ENCODE measurements around the gene HS3ST3B1. TPM values are rescaled to one million over a fixed set of nuclear protein-coding genes. Genes with fewer than 3 reads are reported as not detected.
A peak's percentile ranks its signal among the peaks of the same experiment; 100 is the strongest.

HS3ST3B1 gene
- total RNA-seq, 1 experiment from 2014 or later = 44.8 TPM

DNA sequence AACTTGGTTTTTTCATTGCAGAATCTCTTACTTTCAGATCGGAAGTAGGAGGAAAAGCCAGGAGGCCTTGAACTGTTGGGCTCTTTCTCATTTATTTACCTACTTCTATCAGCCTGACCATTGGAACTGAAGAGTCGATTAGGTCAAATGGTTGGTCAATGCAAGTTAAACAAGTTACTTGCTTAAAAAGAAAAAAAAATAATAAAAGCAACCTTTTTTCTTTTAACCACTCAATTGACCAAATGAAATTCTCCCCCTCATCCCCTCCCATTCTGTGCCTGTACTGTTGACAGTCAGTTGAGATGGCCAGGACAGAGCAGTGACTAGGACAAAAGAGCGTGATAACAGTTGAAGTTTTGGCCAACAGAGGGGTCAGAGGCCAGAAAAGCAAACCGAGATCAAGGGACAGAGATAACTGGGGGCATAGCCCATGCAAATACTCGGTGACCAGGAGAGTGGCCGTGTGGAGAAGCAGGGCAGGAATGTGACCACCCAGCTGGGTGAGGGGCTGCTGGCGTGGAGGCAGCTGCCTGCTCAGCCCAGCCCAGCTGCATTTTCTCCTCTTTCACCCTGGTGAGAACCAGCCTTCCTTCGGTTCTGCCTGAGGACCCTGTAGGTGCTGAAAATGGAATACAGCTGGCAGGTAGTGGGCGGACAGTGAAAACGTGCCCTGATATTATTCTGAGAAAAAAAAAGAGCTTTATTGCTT lies 72.2 kb downstream of the HS3ST3B1 start:
- peak overlapping the region; percentile 45 for H3K27ac ChIP-seq
- peaks cover 5% of the 10 kb centered on the region for H3K9me3 ChIP-seq (replicated peaks)
- H3K4me1 ChIP-seq = peaks cover 24% of the 10 kb centered on the region
- H3K4me3 ChIP-seq = peak overlapping the region; percentile 2; the same call in 1 of the 2 replicates
- H3K36me3 ChIP-seq = no peaks in the 10 kb centered on the region
- no peaks in the 10 kb centered on the region for H3K27me3 ChIP-seq
- DNase-seq = peak; percentile 36 to 39

GRCh38 chr17:14373614-14374259 lies 72.9 kb downstream of the HS3ST3B1 start:
- H3K27me3 ChIP-seq = no peaks in the 10 kb centered on the region
- H3K4me1 ChIP-seq = peaks cover 24% of the 10 kb centered on the region
- no peaks in the 10 kb centered on the region for H3K36me3 ChIP-seq
- H3K27ac ChIP-seq = peak overlapping the region; percentile 45
- peak overlapping the region; percentile 2; the same call in 1 of the 2 replicates for H3K4me3 ChIP-seq
- DNase-seq = peak; percentile 78 to 82
- H3K9me3 ChIP-seq (replicated peaks) = peaks cover 5% of the 10 kb centered on the region

DNA sequence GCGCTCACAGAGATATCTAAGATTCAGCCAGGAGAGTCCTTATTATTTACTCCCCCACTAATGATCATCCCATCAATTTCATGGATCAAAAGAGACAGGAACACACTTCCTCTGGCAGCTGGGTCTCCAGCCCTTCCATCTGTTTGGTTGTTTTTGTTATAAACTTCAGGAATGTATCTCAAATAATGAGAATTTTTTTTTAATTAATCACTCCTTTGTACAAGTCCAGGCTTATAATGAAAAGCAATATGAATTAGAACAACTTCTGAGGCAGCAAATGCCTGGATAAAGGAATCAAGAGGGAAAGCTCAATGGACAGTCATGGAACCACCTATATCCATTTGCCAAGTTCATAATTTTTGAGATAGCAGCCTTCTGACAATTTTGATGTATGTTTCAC lies 73.4 kb downstream of the HS3ST3B1 start:
- H3K27me3 ChIP-seq = no peaks in the 10 kb centered on the region
- H3K4me3 ChIP-seq = peak overlapping the region; percentile 2; the same call in 1 of the 2 replicates
- H3K9me3 ChIP-seq (replicated peaks) = peaks cover 5% of the 10 kb centered on the region
- peaks cover 24% of the 10 kb centered on the region for H3K4me1 ChIP-seq
- H3K27ac ChIP-seq = peak overlapping the region; percentile 45; the same call in 1 of the 2 replicates
- DNase-seq = no peak
- H3K36me3 ChIP-seq = no peaks in the 10 kb centered on the region

GRCh38 chr17:14376666-14377065 lies 75.8 kb downstream of the HS3ST3B1 start:
- Histone ChIP-seq H3K4me1 (peaks cover 24% of the 10 kb centered on the region), H3K27ac (no peak overlapping the region), H3K36me3 (no peaks in the 10 kb centered on the region), H3K27me3 (no peaks in the 10 kb centered on the region), H3K4me3 (no peak overlapping the region), H3K9me3 (replicated peaks) (no peaks in the 10 kb centered on the region)
- no peak for DNase-seq

- no peaks in the 10 kb centered on the region for H3K36me3 ChIP-seq
Measured at GRCh38 chr17:14381606-14382005, 80.7 kb downstream of the HS3ST3B1 start.

DNA sequence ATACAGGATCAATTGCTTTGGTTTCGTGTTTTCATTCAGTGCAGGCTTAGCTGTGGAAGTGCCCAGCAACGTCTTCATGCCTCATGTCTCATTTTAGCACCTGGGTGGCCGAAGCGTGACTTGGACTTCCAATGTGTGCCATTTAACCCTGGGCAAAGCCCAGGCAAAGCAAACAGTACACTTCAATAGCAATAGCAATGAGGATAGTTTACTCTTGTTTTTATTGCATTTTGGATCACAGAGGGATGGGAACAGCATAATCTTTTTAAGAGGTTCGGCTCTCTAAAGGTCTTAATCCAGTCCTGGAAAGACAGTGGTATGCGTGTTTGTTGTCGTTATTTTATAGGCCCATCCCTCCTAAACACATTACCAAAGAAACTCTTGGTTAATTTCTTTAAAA lies 86.2 kb downstream of the HS3ST3B1 start:
- no peaks in the 10 kb centered on the region for H3K27me3 ChIP-seq
- H3K27ac ChIP-seq = no peak overlapping the region
- H3K4me3 ChIP-seq = no peak overlapping the region
- no peaks in the 10 kb centered on the region for H3K36me3 ChIP-seq
- 0 out of 2 replicates have a peak, but pooled peaks cover 3% of the 10 kb centered on the region for H3K9me3 ChIP-seq (replicated peaks)
- no peak for DNase-seq
- H3K4me1 ChIP-seq = no peaks in the 10 kb centered on the region

More at GRCh38 chr17:14381606-14382005, 80.7 kb downstream of the HS3ST3B1 start:
- Histone ChIP-seq H3K27ac (no peak overlapping the region), H3K4me1 (peaks cover 4% of the 10 kb centered on the region), H3K27me3 (no peaks in the 10 kb centered on the region), H3K9me3 (replicated peaks) (no peaks in the 10 kb centered on the region), H3K4me3 (no peak overlapping the region)
- no peak for DNase-seq

DNA sequence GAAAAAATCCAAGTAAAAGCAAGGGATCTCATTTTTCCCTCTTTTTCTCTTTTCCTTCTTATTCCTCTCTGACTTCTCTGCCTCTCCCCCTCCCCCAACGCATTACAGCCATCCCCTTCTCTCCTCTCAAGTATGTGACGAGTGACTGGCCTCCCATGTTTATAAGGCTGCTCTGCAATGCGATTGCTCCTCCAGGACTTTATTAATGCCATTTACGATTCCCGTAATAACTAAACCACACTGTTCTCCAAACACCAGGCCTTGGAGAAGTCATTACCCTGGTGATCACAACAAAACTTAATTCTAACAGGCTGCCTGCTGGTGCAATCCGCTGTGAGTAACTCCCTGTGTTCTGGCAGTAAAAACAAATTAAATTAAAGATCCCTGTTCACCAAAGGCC lies 88.8 kb downstream of the HS3ST3B1 start:
- Histone ChIP-seq H3K27ac (no peak overlapping the region), H3K9me3 (replicated peaks) (0 out of 2 replicates have a peak, but pooled peaks cover 3% of the 10 kb centered on the region), H3K4me1 (no peaks in the 10 kb centered on the region), H3K36me3 (no peaks in the 10 kb centered on the region), H3K27me3 (no peaks in the 10 kb centered on the region), H3K4me3 (no peak overlapping the region)
- DNase-seq = no peak

DNA sequence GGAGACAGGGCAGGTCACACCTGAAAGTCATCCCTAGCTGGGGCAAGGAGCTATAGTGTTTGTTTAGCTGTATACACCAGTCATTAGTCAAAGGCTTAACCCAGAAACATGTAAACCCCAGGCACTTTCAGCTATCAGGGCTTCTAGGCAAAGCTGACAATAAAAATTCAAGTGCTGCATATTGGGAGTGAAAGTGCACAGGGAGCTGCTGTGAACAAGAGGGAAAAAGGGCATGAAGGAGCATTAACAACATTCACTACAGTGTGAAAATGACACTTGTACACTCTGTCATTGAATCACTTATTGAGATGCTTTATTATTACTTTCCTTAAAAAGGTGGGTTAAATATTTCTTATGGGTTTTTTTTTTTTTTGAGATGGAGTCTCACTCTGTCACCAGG lies 92.8 kb downstream of the HS3ST3B1 start:
- Histone ChIP-seq H3K36me3 (no peaks in the 10 kb centered on the region), H3K4me1 (no peaks in the 10 kb centered on the region), H3K9me3 (replicated peaks) (no peaks in the 10 kb centered on the region; the same call in 1 of the 2 replicates), H3K27ac (no peak overlapping the region), H3K4me3 (no peak overlapping the region), H3K27me3 (no peaks in the 10 kb centered on the region)
- no peak for DNase-seq

DNA sequence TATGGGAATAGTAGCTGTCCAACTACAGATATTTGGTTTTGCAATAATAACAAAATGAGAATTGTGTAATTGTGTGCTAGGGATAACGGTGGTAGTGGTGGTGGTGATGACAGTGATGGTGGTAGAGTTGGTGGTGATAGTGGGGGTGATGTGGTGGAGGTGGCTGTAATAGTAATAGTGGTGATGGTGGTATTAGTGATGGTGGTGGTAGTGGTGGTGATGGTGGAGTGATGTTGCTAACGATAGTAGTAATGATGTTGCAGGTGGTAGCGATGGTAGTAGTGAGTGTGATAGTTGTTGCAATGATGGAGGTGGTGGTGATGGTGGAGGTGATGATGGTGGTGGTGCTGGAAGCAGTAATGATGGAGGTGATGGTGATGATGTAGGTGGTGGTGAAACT lies 94.4 kb downstream of the HS3ST3B1 start:
- Histone ChIP-seq H3K36me3 (no peaks in the 10 kb centered on the region), H3K4me3 (no peak overlapping the region), H3K4me1 (no peaks in the 10 kb centered on the region), H3K27ac (no peak overlapping the region), H3K9me3 (replicated peaks) (no peaks in the 10 kb centered on the region; the same call in 1 of the 2 replicates), H3K27me3 (no peaks in the 10 kb centered on the region)
- no peak for DNase-seq

DNA sequence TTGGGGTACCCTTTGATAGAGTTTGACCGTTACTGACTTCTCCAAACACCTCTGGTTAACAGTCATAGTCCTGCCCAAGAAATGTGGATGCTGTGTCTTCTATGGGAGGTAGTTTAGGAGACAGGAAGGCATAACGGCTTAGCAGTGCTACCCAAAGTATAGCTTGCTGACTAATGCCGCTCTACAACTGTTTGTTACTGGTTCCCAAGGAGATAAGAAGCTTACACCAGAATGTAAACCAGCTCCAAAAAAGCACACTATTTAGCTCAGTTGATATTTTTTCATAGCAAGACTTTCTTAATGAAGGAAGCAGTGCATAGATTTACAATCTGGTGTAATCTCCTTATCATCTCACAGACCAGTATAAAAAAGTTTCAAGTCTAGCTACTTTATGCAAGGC lies 95.7 kb downstream of the HS3ST3B1 start:
- H3K9me3 ChIP-seq (replicated peaks) = no peaks in the 10 kb centered on the region; the same call in 1 of the 2 replicates
- H3K27ac ChIP-seq = no peak overlapping the region
- no peaks in the 10 kb centered on the region for H3K36me3 ChIP-seq
- no peaks in the 10 kb centered on the region for H3K27me3 ChIP-seq
- H3K4me3 ChIP-seq = no peak overlapping the region
- H3K4me1 ChIP-seq = no peaks in the 10 kb centered on the region
- DNase-seq = no peak

GRCh38 chr17:14398766-14399165 lies 97.9 kb downstream of the HS3ST3B1 start:
- H3K36me3 ChIP-seq = no peaks in the 10 kb centered on the region
- no peaks in the 10 kb centered on the region; the same call in none of the 2 replicates for H3K9me3 ChIP-seq (replicated peaks)
- no peaks in the 10 kb centered on the region for H3K27me3 ChIP-seq
- H3K27ac ChIP-seq = no peak overlapping the region
- no peak overlapping the region for H3K4me3 ChIP-seq
- no peak for DNase-seq
- H3K4me1 ChIP-seq = no peaks in the 10 kb centered on the region

Other genes starting within 250 kb of the HS3ST3B1 start
- 93.7 and 105 TPM in 2 replicates for gene COX10, start 231.6 kb upstream of the HS3ST3B1 start, total RNA-seq (2014; rRNA removed; shearing (Covaris generic))
- gene CDRT15, start 64.2 kb upstream of the HS3ST3B1 start, total RNA-seq (2014; rRNA removed; shearing (Covaris generic)) = 0.36 and 0.66 TPM in 2 replicates

Measured in SJCRH30 (cell line).